Stomach (tissue), 9 donors: ENCODE data around the gene KIZ. TPM values are rescaled to one million over a fixed set of nuclear protein-coding genes. Genes with fewer than 3 reads are reported as not detected.
"Not testable (repeated sequence)": the region's sequence is repeated elsewhere in the genome, so short reads cannot be mapped to it uniquely, and the experiment has no call there.

Experiments
- DNase-seq, 2 donors: peaks; one replicate each; pipeline versions ENCODE4 v3.0.0 to v3.0.0-alpha.2; 2013 to 2019
- H3K27ac ChIP-seq, 5 donors: fragments of 200-600 bp in 4 of 5; sonication (generic) in 4 of 5; one replicate each; pipeline ENCODE4 v1.5.1; 2013 to 2019; ENCODE audit warnings: mild to moderate bottlenecking in 1 of 5, moderate library complexity in 1 of 5
- H3K27me3 ChIP-seq, 3 donors: fragments of 200-600 bp; sonication (generic); one replicate each; pipeline ENCODE4 v1.5.1; 2017 to 2019; ENCODE audit warnings: mixed run types in 1 of 3
- H3K36me3 ChIP-seq, 4 donors: fragments of 200-600 bp; sonication (generic); 1 replicate in 3 of 4; 2 replicates in 1 of 4; pipeline ENCODE4 v1.5.1; 2016 to 2019
- H3K4me1 ChIP-seq, 4 donors: fragments of 200-600 bp; sonication (generic); one replicate each; pipeline ENCODE4 v1.5.1; 2016 to 2019
- H3K4me3 ChIP-seq, 4 donors: fragments of 200-600 bp; sonication (generic) in 3 of 4; one replicate each; pipeline ENCODE4 v1.5.1; 2016 to 2019; ENCODE audit warnings: mild to moderate bottlenecking in 1 of 4
- H3K9me3 ChIP-seq, 4 donors: fragments of 200-600 bp; sonication (generic); one replicate each; pipeline ENCODE4 v1.5.1; 2016 to 2019
- EP300 ChIP-seq: sonication (generic); formaldehyde crosslinking; IDR thresholded peaks from one replicate; pipeline ENCODE4 v1.6.1; 2017; ENCODE audit warnings: antibody characterized with exemption
- POLR2A ChIP-seq, 4 donors: fragments of 450-650 bp; IDR thresholded peaks; one replicate each; pipeline ENCODE4 v1.6.1; 2016; ENCODE audit warnings: antibody characterized with exemption in 4 of 4, control low read depth in 2 of 4, mild to moderate bottlenecking in 1 of 4, moderate library complexity in 1 of 4
- POLR2AphosphoS5 ChIP-seq, 3 donors: sonication (generic); formaldehyde crosslinking; IDR thresholded peaks; one replicate each; pipeline ENCODE4 v1.6.1; 2016; ENCODE audit warnings: antibody characterized with exemption in 3 of 3
- WGBS, 5 donors: extraction: QIAGEN DNeasy Blood & Tissue Kit in 3 of 5; methylation state at CpG; one replicate each; pipeline versions ENCODE4 v1.1.5 to v1.1.7; 2013 to 2018; 5-methylcytosine and 5-hydroxymethylcytosine counted together
- intact Hi-C: fragments of 100-400 bp; cut with DNase I; formaldehyde crosslinking; loops from one replicate; pipeline ENCODE4 v1.15.1; 2023; ENCODE audit warnings: low total_unique reads
- polyA plus RNA-seq, 3 donors: library from polyadenylated mRNA; stranded (reverse); fragments of 200-250 nt; gene quantifications; one replicate each; pipeline ENCODE4 v1.2.3, GENCODE V29; 2013
- total RNA-seq, 5 donors: library from RNA; depleted of rRNA; stranded (reverse); fragments of >200 nt; gene quantifications; one replicate each; pipeline versions ENCODE4 v1.1.0 to v1.2.3, GENCODE V29; 2014 to 2016
- TF ChIP-seq, protein P1 (sequence below), 7 experiments: fragments of 450-650 bp in 4 of 7; fragments of 200-600 bp in 3 of 7; sonication (generic) in 3 of 7; IDR thresholded peaks; one replicate each; pipeline ENCODE4 v1.5.1; 2016 to 2019; ENCODE audit warnings: antibody characterized with exemption in 7 of 7, control low read depth in 2 of 7, mild to moderate bottlenecking in 1 of 7
- donor health status: healthy with polysubstance abuse.
- donor health status: Bipolar disorder and iron deficiency.
- donor health status: healthy.

KIZ gene
- total and polyA plus RNA-seq, 8 donors = 11.7 to 38.2 (median 15.1) TPM

DNA sequence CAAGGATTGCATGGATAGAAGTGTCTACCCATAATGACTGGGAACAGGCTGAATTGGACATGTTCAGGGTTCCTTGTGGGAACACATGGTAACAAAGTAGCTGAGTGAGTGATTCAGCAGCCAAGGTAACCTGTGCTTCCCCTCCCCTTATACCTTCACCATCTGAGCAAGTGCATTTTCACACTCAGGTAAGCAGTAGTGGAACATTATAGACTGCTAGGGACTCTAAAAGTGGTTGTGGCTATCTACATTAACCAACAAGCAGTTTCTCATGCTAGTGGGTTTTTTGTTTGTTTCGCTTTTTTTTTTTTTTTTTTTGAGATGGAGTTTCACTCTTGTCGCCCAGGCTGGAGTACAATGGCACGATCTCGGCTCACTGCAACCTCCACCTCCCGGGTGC lies 41.4 kb downstream of the KIZ start:
- WGBS, 5 donors = 85 to 96% (median 93%) methylated on average over 5 of the region's 5 CpGs

GRCh38 chr20:21168061-21168460 lies 42.2 kb downstream of the KIZ start:
- H3K9me3 ChIP-seq, intact Hi-C loops, H3K4me1 ChIP-seq, H3K27me3 ChIP-seq, DNase-seq, H3K27ac ChIP-seq, H3K4me3 ChIP-seq: not testable (repeated sequence)
- 96 to 98% (median 98%) methylated on average over 3 of the region's 3 CpGs for WGBS, 5 donors
- peaks cover 0 to 49% (median 23%) of the 10 kb centered on the region in 4 donors for H3K36me3 ChIP-seq

More for the DNA sequence above, 41.4 kb downstream of the KIZ start:
- Histone ChIP-seq H3K4me3 (no peak overlapping the region), H3K27ac (no peak overlapping the region), H3K27me3 (no peaks in the 10 kb centered on the region), H3K36me3 (peaks cover 0 to 57% (median 31%) of the 10 kb centered on the region in 4 donors), H3K9me3 (no peaks in the 10 kb centered on the region), H3K4me1 (no peaks in the 10 kb centered on the region)
- no peak for TF ChIP-seq EP300
- TF ChIP-seq, protein P1, sequence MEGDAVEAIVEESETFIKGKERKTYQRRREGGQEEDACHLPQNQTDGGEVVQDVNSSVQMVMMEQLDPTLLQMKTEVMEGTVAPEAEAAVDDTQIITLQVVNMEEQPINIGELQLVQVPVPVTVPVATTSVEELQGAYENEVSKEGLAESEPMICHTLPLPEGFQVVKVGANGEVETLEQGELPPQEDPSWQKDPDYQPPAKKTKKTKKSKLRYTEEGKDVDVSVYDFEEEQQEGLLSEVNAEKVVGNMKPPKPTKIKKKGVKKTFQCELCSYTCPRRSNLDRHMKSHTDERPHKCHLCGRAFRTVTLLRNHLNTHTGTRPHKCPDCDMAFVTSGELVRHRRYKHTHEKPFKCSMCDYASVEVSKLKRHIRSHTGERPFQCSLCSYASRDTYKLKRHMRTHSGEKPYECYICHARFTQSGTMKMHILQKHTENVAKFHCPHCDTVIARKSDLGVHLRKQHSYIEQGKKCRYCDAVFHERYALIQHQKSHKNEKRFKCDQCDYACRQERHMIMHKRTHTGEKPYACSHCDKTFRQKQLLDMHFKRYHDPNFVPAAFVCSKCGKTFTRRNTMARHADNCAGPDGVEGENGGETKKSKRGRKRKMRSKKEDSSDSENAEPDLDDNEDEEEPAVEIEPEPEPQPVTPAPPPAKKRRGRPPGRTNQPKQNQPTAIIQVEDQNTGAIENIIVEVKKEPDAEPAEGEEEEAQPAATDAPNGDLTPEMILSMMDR (IDR thresholded peaks at IDR 0.05) = no peak
- DNase-seq = no peak
- intact Hi-C loops = no loop called here

- Histone ChIP-seq H3K27ac (no peak overlapping the region), H3K9me3 (peaks cover 0 to 8% (median 5%) of the 10 kb centered on the region in 4 donors), H3K27me3 (no peaks in the 10 kb centered on the region), H3K4me3 (no peak overlapping the region), H3K4me1 (no peaks in the 10 kb centered on the region), H3K36me3 (peaks cover 0 to 11% (median under 1%) of the 10 kb centered on the region in 4 donors)
- no peak for DNase-seq
- intact Hi-C loops = no loop called here
- 93 to 100% (median 98%) methylated on average over 2 of the region's 2 CpGs for WGBS, 5 donors
- TF ChIP-seq, protein P1 (IDR thresholded peaks at IDR 0.05) = no peak
- TF ChIP-seq EP300 = no peak
- no peak for TF ChIP-seq POLR2A (IDR thresholded peaks at IDR 0.05)
- TF ChIP-seq POLR2AphosphoS5 (IDR thresholded peaks at IDR 0.05) = no peak
Observed at GRCh38 chr20:21172626-21173025, 46.7 kb downstream of the KIZ start.

- DNase-seq = no peak
- Histone ChIP-seq H3K4me3 (no peak overlapping the region), H3K9me3 (peaks cover 0 to 12% (median 9%) of the 10 kb centered on the region in 4 donors), H3K36me3 (peaks cover 0 to 6% (median 0%) of the 10 kb centered on the region in 4 donors), H3K27me3 (no peaks in the 10 kb centered on the region), H3K27ac (no peak overlapping the region), H3K4me1 (no peaks in the 10 kb centered on the region)
- WGBS, 5 donors = 78 to 83% (median 81%) methylated on average over 2 of the region's 2 CpGs
- TF ChIP-seq EP300 = no peak
- TF ChIP-seq, protein P1 (IDR thresholded peaks at IDR 0.05) = no peak
- intact Hi-C loops = no loop called here
Observed at GRCh38 chr20:21173485-21173884, 47.6 kb downstream of the KIZ start.

DNA sequence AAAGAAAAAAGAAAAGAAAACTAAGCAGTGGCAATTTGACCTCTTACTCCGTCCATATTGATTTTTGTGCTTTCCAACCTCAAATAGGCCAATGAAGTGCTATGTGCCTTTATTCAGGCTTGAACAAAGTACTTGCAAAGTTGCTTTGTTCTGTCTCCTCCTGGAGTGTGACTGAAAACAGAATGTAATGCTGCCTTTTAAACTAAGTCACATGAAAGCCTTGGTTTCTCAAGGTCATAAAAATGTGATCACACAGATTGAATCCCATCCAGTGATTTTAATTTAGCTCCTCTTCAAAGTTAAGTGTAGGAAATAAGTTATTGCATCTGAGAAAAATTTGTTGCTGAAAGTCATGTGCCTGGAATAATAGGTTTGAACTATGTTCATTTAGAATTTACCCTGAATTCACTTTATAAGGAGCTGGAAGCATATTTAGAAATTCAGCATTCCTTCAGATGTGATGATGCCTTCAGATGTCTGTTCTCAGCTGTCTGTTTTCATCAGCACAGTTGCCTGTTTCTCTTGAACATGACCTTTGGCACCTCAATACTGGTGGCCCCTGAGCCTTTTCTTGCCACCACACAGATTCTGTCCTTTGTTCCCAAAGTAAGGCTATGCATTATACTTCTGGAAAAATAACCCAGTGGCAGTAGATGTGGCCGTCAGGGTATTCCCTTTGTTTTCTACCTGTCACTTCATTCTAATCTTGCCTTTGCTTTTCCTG lies 48.8 kb downstream of the KIZ start:
- Histone ChIP-seq H3K4me3 (no peak overlapping the region), H3K36me3 (peaks cover 0 to 6% (median 0%) of the 10 kb centered on the region in 4 donors), H3K27ac (no peak overlapping the region), H3K27me3 (no peaks in the 10 kb centered on the region), H3K4me1 (no peaks in the 10 kb centered on the region), H3K9me3 (peaks cover 0 to 12% (median 9%) of the 10 kb centered on the region in 4 donors)
- DNase-seq = no peak
- intact Hi-C loops = no loop called here
- WGBS, 5 donors = 76 to 91% (median 81%) methylated on average over 2 of the region's 2 CpGs
- TF ChIP-seq POLR2A (IDR thresholded peaks at IDR 0.05) = no peak
- TF ChIP-seq, protein P1 (IDR thresholded peaks at IDR 0.05) = no peak
- no peak for TF ChIP-seq EP300
- no peak for TF ChIP-seq POLR2AphosphoS5 (IDR thresholded peaks at IDR 0.05)
